HG03039 (cell line): ENCODE results near the gene CLSTN1.

ENCODE experiments used
- ATAC-seq: cut with Tn5 transposase; IDR thresholded peaks from one replicate; pipeline ENCODE4 v1.9.1; 2021; ENCODE audit warnings: mild to moderate bottlenecking, moderate library complexity; ENCODE audit not compliant: unreplicated experiment

CLSTN1 gene

DNA sequence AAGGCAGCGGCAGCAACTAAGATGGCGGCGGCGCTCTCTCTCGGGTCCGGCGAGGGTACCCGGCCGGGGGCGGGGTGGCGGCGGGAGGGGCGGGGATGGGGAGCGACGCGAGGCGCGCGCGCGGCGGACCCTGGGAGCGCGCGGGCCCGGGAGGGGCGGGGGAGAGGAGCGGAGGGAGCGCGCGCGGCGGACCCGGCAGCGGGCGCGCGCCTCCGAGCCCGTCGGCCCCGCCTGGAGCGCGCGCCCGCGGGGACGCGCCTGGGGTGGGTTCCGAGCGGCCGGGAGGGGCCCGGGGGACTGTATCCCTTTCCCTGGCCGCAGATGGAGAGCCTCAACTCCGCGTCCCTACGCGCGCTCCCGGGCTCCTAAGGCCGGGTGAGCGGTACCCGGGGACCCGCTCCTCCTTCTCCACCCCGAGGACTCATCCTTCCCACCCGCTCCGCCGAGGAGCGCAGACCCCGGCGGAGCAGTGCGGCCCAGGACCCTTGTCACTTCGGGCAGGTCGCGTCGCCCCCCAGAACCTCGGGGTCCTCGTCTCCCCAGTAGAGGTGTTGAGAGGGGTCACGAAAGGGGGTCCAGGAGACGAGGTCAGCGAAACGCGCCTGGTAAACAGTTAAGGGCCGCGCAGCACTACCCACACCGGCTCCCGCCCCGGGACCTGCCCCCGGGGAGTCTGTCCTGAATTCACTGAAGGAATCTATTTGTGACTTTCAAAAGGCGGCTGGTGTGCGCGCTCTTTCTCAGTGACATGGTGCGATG is at the start of gene CLSTN1:
TSS of gene CLSTN1 (minus strand) at position 23 of the 759 bp plus-strand sequence. CDS start 232 bp downstream, outside the sequence.
- ATAC-seq, result peak; percentile 73

DNA sequence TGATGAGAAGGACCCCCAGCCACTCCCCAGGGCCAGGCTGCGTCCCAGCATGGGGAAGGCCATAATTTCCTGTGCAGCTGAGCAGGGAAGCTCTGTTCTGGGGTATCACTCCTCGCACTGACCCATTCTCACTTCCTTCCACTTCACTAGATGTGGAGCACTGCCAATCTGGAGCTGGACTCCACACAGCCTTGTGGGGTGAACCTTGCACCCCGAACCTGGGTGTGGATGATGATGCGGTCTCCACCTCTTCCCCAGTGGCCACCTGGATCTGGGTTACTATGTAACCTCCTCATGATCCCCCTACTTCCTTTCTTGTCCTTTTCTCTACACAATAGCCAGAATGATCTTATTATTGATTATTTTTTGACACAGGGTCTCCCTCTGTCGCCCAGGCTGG is 49.6 kb upstream of the CLSTN1 start:
- ATAC-seq, result no peak

DNA sequence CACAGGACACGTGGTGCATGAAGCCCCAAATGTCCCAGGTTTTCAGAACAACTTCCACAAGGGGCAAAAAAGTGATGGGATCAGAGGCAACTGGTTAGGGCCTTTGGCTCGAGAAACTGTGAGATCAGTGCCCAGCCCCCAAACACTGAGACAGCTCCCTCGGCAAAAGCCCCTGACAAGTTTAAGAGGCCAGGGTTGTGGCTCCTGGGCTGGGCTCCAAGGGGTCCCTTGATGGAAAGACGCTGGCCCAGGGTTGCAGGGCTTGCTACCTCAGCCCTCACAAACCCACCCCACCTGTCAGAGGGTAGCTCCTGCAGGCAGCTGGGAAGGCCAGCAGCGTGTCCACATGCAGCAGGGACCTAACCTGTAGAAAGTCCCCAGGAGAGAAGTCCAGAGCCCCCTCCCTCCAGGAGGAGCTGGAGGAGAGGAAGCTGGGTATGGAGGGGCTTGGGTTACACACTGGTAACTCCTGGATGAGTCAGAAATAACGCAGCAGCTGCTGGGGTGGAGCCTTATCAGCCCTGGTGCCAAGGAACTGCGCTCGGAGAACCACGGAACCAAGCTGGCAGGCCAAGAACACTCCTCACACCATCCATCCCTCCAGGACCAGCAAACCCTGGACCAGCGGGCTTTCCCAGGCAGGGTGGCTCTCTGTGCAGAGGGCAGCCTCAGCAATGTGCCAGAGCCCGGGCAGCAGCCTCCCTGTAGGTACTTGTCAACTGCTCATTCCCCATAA is 48.8 kb upstream of the CLSTN1 start:
- no peak for ATAC-seq

DNA sequence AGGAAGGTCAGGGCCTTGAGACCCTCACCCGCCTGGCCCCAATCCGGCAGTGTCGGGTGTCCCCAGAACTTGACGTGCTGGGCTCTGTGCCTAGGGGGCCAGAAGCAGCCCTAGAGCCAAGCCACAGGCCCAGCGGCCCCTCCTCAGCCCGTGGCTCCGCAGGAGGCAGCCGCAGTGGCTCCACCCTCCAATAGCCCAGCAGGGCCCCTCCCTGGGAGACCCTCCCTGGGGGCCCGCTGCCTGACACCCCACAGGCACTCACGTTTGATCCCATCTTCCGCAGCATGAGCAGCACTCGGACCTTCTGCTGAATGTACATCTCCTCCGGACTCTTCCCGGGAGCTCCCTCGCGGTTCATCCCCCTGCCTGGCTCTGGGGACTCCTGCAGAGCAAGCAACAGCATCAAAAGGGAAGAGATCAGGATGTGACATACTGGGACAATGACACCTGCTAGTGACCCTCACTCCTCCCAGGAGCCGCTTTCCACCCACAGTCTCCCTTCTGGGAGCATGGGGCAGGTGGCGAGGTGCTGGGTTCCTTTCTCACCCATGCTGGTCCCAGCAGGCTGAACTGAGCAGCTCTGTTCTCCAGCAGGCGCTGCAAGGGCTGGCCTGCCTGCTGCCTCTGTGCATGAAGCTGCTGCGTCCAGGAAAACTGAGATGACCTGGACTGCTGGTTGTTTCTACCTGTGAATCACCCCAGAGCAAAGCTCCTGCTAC is 48.1 kb upstream of the CLSTN1 start:
- no peak for ATAC-seq

DNA sequence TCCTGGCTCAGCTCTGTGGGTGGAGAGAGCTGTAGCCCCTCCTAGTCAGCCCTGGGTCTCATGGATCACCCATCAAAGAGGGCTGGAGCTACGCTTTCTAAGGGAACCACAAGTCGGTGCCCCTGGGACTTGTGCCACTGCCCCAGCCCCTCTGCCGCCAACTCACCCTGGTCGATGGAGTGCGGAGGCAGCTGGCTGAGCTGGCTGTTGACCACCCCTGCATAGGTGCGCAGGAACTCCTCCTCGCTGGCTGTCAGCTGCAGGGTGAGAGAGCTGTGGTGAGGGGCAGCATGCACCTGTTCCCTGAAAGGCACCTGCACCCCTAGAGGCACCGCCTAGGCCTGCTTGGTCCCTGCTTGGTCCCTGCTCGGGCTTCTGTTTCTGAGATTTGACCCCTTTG is 47.3 kb upstream of the CLSTN1 start:
- no peak for ATAC-seq

DNA sequence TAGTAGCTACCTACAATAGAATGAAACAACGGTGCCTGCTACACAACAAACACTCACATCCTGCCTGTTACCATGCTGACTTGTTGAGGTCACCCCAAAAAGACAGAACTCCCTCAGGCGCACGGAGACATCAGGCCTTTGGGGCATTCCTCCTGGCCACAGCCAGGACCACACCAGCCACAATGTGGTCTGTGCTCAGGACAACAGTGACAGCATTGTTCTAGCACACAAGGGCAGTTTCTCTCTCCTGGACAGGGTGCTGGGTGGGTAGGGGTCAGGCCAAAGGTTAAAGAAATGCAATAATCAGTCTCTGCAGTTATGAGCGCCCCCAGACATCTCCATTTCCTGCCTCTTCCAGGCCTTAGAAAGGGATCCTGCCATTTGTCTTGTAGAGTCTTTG is 46.8 kb upstream of the CLSTN1 start:
- ATAC-seq, result no peak

DNA sequence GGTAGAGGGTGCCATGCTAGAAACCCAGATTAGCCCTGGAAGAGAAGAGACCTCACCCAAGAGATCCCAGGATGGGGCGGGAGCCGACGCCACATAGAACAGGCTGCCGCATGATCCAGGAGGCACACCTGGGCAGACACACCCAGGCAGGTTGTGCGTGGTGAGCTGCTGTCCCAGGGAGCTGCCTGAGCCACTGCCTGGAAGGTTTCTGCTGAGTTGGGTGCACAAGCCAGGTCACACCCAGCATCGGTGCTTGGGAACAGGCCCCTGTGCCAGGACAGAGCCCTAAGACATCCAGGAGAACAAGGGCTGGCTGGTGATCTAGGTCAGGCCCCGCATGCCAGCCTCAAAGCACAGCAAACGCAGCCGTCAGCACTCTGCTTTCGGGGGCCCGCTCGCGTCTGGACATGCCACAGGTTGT is 46.1 kb upstream of the CLSTN1 start:
- no peak for ATAC-seq

DNA sequence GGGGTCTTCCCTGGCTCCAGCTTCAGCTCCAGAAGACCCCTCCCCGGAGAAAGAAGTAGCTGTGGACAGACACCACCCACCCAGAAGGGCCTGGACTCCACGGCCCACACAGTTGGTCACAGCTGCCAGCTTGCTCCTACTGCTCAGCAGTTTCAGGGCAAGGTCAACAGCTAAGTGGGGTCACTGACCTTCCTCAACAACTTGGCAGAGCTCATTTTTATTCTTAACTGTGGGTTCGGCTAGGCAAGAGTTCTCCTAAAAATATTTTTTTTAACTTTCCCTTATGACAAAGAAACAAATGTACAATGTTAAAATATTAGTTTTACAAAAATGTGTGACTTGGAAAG is 44.5 kb upstream of the CLSTN1 start:
- no peak for ATAC-seq

- no peak for ATAC-seq
These were observed 43.9 kb upstream of the CLSTN1 start for GRCh38 chr1:9867408-9868243.

DNA sequence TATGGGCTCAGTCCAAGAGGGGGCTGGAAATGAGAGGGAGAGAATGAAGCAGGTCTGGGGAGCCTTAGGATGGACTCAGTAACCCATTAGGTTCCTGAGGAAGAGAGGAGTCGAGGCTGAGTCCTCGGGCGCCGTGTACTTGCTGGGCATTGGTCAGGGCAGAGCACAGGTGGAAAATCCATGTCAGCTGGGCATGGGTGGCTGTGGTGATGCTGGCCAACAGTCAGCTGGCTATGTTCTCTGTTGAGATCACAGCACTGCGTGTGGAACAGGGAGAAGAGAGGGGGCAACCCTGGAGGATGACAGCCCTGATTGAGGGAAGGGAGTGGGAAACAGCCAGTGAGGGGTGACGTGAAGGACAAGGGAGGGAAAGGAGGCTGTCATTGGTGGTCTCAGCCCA is 43.1 kb upstream of the CLSTN1 start:
- no peak for ATAC-seq

DNA sequence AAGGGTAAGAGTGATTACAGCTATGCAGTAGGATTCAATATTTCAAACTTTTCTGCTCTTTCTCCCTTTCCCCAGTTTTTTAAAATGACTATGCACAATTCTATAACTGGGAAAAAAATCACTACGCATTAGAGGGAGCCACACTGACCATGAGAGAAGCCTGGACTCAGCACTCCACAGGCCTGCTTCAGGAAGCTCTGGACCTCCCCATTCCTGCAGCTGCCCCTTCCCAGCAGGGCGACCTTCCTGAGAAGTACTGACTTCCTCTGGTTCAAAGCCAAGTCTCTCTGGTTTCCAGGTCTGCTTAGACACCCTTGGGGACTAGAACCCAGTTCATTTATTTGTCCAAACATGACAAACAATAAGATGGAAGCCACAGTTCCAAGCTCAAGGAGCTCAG is 42.0 kb upstream of the CLSTN1 start:
- no peak for ATAC-seq

GRCh38 chr1:9863371-9863770 is 39.6 kb upstream of the CLSTN1 start:
- no peak for ATAC-seq

DNA sequence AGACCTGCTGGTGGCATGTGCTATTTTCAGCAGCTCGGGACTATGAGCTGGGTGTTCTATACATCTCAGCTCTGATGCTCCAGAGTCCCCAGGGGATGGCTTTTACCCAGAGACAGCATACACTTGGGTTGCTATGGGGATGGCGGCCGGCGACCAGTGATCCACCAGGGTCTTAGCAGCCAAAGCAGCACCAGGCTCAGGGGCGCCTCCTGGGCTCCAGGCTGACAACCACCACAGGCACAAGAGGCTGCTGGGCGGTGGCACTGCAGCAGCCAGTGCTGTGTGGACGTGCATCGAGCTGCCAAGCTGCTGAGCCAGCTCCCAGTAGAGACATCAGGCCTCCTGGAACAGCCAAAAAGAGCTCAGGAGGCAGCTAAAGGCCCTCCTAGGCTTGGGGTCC is 37.6 kb upstream of the CLSTN1 start:
- ATAC-seq, result no peak

GRCh38 chr1:9860887-9861286 is 37.1 kb upstream of the CLSTN1 start:
- ATAC-seq, result no peak

DNA sequence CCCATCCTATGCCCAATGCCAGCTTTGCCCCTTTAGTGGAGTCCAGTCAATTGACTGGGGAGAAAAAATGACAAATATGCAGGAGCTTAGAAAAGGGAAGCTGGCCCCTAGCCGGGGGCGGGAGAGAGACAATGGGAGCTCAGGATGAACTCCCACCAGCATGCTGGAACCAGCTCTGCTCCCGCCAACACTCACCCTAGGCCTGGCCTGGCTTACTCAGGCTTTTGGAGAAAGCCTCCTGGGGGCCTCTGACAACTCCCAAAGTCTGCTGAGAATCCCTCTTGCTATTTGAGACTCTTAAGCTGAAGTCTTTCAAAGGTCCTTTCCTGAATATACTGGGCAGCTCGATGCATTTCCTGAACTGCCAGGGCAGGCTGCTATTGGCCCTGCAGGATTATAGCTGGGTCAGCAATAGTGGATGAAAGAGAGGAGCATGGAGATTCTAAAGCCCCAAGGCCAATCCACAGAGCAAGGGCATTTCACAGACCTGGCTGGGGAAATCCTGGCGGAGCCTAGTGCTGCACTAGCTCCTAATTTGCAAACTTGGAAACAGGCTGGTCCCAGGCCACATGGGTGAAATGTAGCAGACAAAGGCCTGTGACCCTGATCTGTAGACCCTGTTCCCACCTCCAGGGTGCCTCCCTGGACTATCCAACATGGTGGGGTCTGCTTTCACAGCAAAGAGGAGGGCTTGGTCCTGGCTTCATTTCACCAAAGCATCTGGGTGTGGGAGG is 35.7 kb upstream of the CLSTN1 start:
- ATAC-seq, result no peak

GRCh38 chr1:9858293-9859035 is 34.7 kb upstream of the CLSTN1 start:
- ATAC-seq, result no peak

DNA sequence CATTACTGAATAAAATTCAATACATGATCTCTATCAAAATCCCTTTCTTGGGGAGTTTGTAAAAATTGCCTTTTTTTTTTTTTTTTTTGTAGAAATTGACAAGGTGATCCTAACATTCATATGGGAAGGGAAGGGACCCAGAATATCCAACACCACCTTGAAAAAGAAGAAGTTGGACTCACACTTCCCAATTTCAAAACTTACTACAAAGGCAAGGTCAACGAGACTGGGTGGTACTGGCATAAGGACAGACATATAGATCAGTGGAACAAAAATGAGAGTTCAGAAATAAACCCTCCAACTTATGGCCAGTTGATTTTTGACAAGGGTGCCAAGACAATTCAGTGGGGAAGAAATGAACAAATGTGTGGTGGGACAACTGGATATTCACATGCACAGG is 31.4 kb upstream of the CLSTN1 start:
- no peak for ATAC-seq

DNA sequence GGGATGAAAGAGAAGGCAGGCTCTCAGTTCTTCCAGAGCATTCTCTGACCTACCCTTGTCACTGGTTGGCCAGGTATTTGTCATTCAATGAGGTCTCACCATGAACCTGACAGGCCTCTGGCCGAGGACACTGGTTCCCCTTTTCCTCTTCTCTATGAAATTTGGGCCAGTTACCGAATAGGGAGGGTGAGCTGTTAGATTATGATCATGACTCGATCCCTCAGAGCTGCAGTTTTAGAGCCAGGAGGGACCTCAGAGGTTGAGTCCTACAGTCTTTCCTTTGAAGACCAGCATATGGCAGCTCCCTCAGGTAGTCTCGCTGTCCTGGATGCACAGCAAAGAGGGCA is 29.5 kb upstream of the CLSTN1 start:
- ATAC-seq, result no peak

DNA sequence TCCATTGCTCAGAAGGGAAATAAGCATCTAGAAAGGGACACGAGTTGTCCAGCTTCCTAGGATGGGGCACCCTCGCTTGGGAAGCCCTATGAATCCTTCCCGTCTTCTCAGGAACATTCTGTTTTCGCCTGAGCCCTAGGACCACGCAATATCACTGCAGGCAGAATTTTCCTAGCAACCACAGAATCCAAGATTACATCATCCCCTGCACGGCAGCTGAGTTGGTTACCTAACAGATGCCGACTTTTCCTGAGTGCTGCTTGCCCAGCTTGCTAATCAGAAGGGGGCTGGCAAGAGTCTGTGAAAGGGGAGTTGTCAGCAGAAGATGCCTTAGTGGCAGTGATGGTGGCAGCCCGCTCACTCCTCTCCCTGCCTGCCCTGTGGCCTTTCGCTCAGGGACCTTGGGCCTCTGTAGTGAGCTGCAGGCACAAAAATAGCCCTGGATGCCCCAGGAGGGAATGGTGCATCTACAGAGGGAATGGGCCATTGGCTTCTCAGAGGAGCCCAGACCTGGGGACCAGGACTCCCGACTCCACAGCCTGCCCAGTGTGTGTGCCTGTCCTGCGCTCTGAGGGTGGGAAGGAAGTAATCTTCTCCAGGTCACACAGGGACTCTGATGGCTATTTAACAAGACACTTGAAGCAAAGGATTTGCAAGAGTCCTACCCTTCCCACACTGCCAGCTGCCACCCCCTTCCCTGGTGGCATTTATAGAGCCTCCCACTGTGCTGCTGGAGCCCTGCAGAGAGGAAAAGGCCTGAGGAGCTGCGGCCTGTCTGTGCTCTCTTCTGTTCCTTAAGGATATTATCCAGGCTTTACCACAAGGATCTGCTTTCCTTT is 28.9 kb upstream of the CLSTN1 start:
- no peak for ATAC-seq
